Esophagus muscularis mucosa (tissue), 4 donors: ENCODE data around the gene RIC3. TPM values are rescaled to one million over a fixed set of nuclear protein-coding genes. Genes with fewer than 3 reads are reported as not detected.

ENCODE experiments used
- DNase-seq: peaks from one replicate; pipeline ENCODE4 v3.0.0-alpha.2; 2017; ENCODE audit errors: extremely low spot score
- H3K27ac ChIP-seq, 4 donors: fragments of 200-600 bp; sonication (generic); replicated peaks in 1 of 4; 1 replicate in 3 of 4; 2 replicates in 1 of 4; pipeline ENCODE4 v1.5.1; 2016 to 2019; ENCODE audit warnings: mild to moderate bottlenecking in 1 of 4
- H3K27me3 ChIP-seq, 4 donors: fragments of 200-600 bp; sonication (generic); one replicate each; pipeline versions ENCODE4 v1.5.1 to v1.6.0; 2016 to 2019
- H3K36me3 ChIP-seq, 4 donors: fragments of 200-600 bp; sonication (generic); one replicate each; pipeline ENCODE4 v1.5.1; 2016 to 2019
- H3K4me1 ChIP-seq, 4 donors: fragments of 200-600 bp; sonication (generic); one replicate each; pipeline ENCODE4 v1.5.1; 2016 to 2019
- H3K4me3 ChIP-seq, 4 donors: fragments of 200-600 bp; sonication (generic); 1 replicate in 2 of 4; 2 replicates in 2 of 4; pipeline ENCODE4 v1.5.1; 2016 to 2019; ENCODE audit warnings: mild to moderate bottlenecking in 4 of 4, moderate library complexity in 1 of 4
- H3K9me3 ChIP-seq, 4 donors: fragments of 200-600 bp; sonication (generic); 1 replicate in 3 of 4; 2 replicates in 1 of 4; pipeline ENCODE4 v1.5.1; 2016 to 2019
- EP300 ChIP-seq: sonication (generic); formaldehyde crosslinking; IDR thresholded peaks from one replicate; pipeline ENCODE4 v1.6.1; 2017; ENCODE audit warnings: antibody characterized with exemption
- POLR2A ChIP-seq: fragments of 450-650 bp; IDR thresholded peaks from one replicate; pipeline ENCODE4 v1.6.1; 2017; ENCODE audit warnings: antibody characterized with exemption, moderate library complexity, mild to moderate bottlenecking, low read depth
- POLR2AphosphoS5 ChIP-seq, 2 donors: sonication (generic); formaldehyde crosslinking; IDR thresholded peaks; one replicate each; pipeline ENCODE4 v1.6.1; 2017; ENCODE audit warnings: antibody characterized with exemption in 2 of 2
- WGBS: methylation state at CpG from one replicate; pipeline ENCODE4 v1.1.5; 2018; 5-methylcytosine and 5-hydroxymethylcytosine counted together
- intact Hi-C: fragments of 100-400 bp; cut with DNase I; formaldehyde crosslinking; loops from one replicate; pipeline ENCODE4 v1.15.1; 2023
- total RNA-seq, 4 donors: library from RNA; depleted of rRNA; stranded (reverse); fragments of >200 nt; gene quantifications; one replicate each; pipeline versions ENCODE4 v1.1.0 to v1.2.1, GENCODE V29; 2016
- TF ChIP-seq, protein P1 (sequence below), 3 experiments: fragments of 200-600 bp in 2 of 3; fragments of 450-650 bp in 1 of 3; sonication (generic) in 2 of 3; IDR thresholded peaks; one replicate each; pipeline ENCODE4 v1.5.1; 2017 to 2019; ENCODE audit warnings: antibody characterized with exemption in 3 of 3, mild to moderate bottlenecking in 2 of 3, moderate library complexity in 1 of 3

Gene RIC3
- total RNA-seq, 4 donors from 2014 or later, result 12.8 to 19.9 (median 17.1) TPM

DNA sequence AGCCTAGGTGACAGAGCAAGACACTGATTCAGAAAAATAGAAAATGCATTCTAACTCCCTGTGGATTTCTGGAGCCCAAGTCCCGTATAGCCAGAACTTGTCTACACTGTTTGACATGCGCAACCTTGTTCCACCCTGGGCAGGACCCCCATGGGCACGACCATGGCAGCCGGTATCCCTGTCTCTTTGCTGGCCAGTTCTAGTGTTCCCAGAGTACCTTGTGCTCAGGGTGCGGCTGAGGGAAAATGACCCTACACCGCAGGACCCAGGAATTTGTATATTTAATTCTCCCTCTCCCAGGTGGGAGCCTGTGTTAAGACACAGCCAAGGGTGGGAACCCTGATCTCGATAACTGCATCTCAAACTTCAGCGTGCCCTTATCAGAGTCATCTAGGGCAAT lies 36.7 kb upstream of the RIC3 start:
- Histone ChIP-seq H3K9me3 (no peaks in the 10 kb centered on the region), H3K27me3 (peaks cover 0 to 26% (median 0%) of the 10 kb centered on the region in 4 donors), H3K27ac (peak overlapping the region in 1 of 4 donors; percentile 35), H3K4me3 (no peak overlapping the region), H3K4me1 (peaks cover 0 to 12% (median 3%) of the 10 kb centered on the region in 4 donors), H3K36me3 (no peaks in the 10 kb centered on the region)
- TF ChIP-seq EP300 (no peak), POLR2AphosphoS5 (IDR thresholded peaks at IDR 0.05) (no peak), POLR2A (no peak)
- TF ChIP-seq, protein P1, sequence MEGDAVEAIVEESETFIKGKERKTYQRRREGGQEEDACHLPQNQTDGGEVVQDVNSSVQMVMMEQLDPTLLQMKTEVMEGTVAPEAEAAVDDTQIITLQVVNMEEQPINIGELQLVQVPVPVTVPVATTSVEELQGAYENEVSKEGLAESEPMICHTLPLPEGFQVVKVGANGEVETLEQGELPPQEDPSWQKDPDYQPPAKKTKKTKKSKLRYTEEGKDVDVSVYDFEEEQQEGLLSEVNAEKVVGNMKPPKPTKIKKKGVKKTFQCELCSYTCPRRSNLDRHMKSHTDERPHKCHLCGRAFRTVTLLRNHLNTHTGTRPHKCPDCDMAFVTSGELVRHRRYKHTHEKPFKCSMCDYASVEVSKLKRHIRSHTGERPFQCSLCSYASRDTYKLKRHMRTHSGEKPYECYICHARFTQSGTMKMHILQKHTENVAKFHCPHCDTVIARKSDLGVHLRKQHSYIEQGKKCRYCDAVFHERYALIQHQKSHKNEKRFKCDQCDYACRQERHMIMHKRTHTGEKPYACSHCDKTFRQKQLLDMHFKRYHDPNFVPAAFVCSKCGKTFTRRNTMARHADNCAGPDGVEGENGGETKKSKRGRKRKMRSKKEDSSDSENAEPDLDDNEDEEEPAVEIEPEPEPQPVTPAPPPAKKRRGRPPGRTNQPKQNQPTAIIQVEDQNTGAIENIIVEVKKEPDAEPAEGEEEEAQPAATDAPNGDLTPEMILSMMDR (IDR thresholded peaks at IDR 0.05), result no peak
- 93% methylated on average over 8 of the region's 8 CpGs for WGBS
- no peak for DNase-seq
- intact Hi-C loops, result no loop called here

DNA sequence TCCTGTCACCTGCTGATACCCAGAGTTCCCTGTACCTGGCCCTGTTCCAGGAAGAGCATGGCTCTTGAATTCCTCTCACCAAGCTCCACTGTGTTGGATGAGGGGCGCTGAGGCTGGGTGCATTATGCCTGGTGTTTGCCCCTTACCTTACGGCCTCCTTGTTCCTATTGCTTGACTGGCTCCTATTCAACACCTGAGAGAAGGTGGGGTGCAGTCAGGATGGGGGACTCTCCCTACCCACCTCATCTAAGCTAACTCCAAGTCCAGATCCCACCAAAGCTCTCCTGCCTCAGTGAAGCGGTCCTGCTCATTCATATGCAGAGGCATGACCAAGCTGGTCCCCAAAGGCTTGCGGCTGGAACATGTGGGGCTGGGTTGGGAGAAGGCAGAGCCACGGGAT lies 35.8 kb upstream of the RIC3 start:
- intact Hi-C loops, result no loop called here
- no peak overlapping the region for H3K4me3 ChIP-seq
- no peaks in the 10 kb centered on the region for H3K9me3 ChIP-seq
- H3K36me3 ChIP-seq, result no peaks in the 10 kb centered on the region
- peaks cover 0 to 12% (median 3%) of the 10 kb centered on the region in 4 donors for H3K4me1 ChIP-seq
- peaks cover 0 to 26% (median 0%) of the 10 kb centered on the region in 4 donors for H3K27me3 ChIP-seq
- DNase-seq, result no peak
- no peak for TF ChIP-seq EP300
- TF ChIP-seq POLR2A, result no peak
- TF ChIP-seq POLR2AphosphoS5 (IDR thresholded peaks at IDR 0.05), result no peak
- TF ChIP-seq, protein P1 (IDR thresholded peaks at IDR 0.05), result no peak
- 77% methylated on average over 4 of the region's 5 CpGs for WGBS
- no peak overlapping the region for H3K27ac ChIP-seq

DNA sequence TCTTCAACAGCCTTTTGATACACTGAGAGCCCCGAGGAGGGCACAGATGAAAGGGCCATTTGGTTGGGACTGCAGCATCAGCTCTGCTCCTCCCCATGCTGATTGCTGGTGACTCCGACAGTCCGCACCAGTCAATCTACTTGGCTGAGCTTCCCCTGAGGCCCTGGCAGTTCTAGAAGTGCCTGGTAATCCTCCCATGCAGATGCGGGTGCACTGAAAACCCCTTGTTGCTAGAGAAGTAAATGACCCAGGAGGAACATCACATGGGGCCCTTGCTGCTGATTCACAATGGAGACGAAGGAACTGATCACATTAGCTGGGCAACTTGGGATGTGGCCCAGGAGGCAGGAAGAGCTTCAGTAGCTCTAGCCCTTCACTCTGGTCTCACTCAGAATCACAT lies 35.2 kb upstream of the RIC3 start:
- Histone ChIP-seq H3K9me3 (no peaks in the 10 kb centered on the region), H3K27ac (no peak overlapping the region), H3K4me1 (peaks cover 0 to 12% (median 3%) of the 10 kb centered on the region in 4 donors), H3K4me3 (no peak overlapping the region), H3K27me3 (peaks cover 0 to 21% (median 0%) of the 10 kb centered on the region in 4 donors), H3K36me3 (no peaks in the 10 kb centered on the region)
- TF ChIP-seq, protein P1 (IDR thresholded peaks at IDR 0.05), result no peak
- no peak for TF ChIP-seq POLR2A
- TF ChIP-seq POLR2AphosphoS5 (IDR thresholded peaks at IDR 0.05), result no peak
- no peak for TF ChIP-seq EP300
- DNase-seq, result no peak
- whole genome bisulfite sequencing, result 50% methylated on average over 4 of the region's 5 CpGs
- intact Hi-C loops, result no loop called here

DNA sequence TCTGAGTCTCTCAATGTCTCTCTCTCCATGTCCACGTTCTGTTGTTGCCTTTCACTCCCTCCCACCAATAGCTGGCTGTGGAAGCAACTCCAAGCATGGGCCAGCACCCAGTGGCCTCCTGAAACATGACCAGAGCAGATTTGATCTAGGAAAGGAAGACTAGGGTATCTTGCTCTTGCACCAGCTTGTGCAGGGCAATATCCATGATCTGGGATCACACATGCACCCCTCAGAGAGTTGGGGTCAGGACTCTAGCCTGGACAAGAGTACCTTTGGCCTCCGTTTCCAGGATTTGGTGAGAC lies 34.5 kb upstream of the RIC3 start:
- no peak overlapping the region for H3K27ac ChIP-seq
- no peaks in the 10 kb centered on the region for H3K9me3 ChIP-seq
- H3K36me3 ChIP-seq, result no peaks in the 10 kb centered on the region
- H3K4me3 ChIP-seq, result no peak overlapping the region
- H3K27me3 ChIP-seq, result peaks cover 0 to 15% (median 0%) of the 10 kb centered on the region in 4 donors
- WGBS, result 88% methylated on average over 2 of the region's 2 CpGs
- intact Hi-C loops, result no loop called here
- TF ChIP-seq EP300 (no peak), POLR2A (no peak)
- peaks cover 0 to 12% (median 3%) of the 10 kb centered on the region in 4 donors for H3K4me1 ChIP-seq
- DNase-seq, result no peak

DNA sequence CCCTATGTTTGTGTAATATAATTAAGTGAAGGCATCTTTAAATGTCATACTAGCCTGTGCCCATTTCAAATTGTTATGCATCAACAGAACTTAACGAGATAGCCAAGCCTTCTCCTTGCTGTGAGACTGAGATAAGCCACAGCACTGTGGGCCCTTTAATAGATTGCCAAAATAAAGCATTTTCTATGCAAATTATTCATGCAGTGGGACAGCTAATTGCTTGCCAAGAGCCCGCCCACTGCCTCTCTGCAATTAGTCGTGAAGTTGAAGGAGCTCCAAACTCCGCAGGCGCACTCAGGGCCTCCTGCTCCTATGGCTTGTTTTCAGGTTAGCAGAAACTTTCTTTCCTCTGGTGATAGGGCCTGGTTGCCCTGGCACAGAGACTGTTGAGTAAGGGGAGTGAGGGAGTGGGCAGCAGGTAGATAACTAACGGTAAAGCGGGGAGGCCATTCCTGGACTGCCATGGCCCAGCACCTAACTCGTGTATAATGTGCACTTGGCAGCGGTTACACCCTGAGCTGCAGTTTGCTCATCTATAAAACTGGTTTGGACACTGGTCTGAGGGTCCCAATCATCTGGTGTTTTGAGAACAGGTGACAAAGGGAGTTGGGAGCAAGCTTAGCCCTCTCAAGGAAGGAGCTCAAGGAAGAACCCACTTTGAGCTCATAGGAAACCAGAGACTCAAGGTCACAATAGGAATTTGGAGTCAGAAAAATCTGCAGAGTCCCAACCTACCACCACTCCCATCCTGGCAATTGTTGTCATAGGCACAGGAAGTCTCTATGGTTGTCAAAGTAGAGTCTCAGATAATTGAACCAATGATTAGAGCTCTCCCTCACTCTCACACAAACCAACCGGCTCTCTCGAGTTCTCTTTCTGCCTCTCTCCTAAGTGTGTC lies 33.9 kb upstream of the RIC3 start:
- Histone ChIP-seq H3K4me1 (peaks cover 0 to 10% (median 3%) of the 10 kb centered on the region in 4 donors), H3K27ac (no peak overlapping the region), H3K4me3 (no peak overlapping the region), H3K9me3 (no peaks in the 10 kb centered on the region), H3K36me3 (no peaks in the 10 kb centered on the region), H3K27me3 (peaks cover 0 to 9% (median 0%) of the 10 kb centered on the region in 4 donors)
- intact Hi-C loops, result no loop called here
- WGBS, result 80% methylated on average over 11 of the region's 11 CpGs
- TF ChIP-seq, protein P1 (IDR thresholded peaks at IDR 0.05), result no peak
- TF ChIP-seq EP300 (no peak), POLR2AphosphoS5 (IDR thresholded peaks at IDR 0.05) (no peak), POLR2A (no peak)
- DNase-seq, result no peak
